Testis (tissue), 2 donors: ENCODE data around the gene SHROOM3.

Source experiments
- CTCF ChIP-seq, 3 experiments: fragments of 450-650 bp in 2 of 3; fragments of 200-600 bp in 1 of 3; sonication (generic) in 1 of 3; IDR thresholded peaks; one replicate each; pipeline ENCODE4 v1.5.1; 2016 to 2019; ENCODE audit warnings: antibody characterized with exemption in 3 of 3, mild to moderate bottlenecking in 2 of 3, moderate library complexity in 1 of 3
- POLR2A ChIP-seq: fragments of 450-650 bp; IDR thresholded peaks from one replicate; pipeline ENCODE4 v1.6.1; 2017; ENCODE audit warnings: antibody characterized with exemption, mild to moderate bottlenecking, moderate library complexity

- TF ChIP-seq CTCF (IDR thresholded peaks at IDR 0.05), result no peak
- TF ChIP-seq POLR2A, result no peak
Observed at GRCh38 chr4:76782837-76783236, 347.8 kb downstream of the SHROOM3 start.
